ENCODE measurements around the gene MAN1C1.

Gene MAN1C1

GRCh38 chr1:25809929-25810328 lies 193.3 kb downstream of the MAN1C1 start:
- Histone ChIP-seq H3K79me2 (no peaks in the 10 kb centered on the region), H3K36me3 (ENCODE audit: control insufficient read depth, insufficient read depth, low read length) (no peaks in the 10 kb centered on the region)

GRCh38 chr1:25810341-25811299 lies 194.0 kb downstream of the MAN1C1 start:
- Histone ChIP-seq H3K4me3 (ENCODE audit: low read depth, low read length) (no peak overlapping the region), H2AFZ (no peak overlapping the region), H3K27me3 (ENCODE audit: control insufficient read depth, insufficient read depth, low read length) (no peaks in the 10 kb centered on the region), H3K9me3 (ENCODE audit: control insufficient read depth, low read length) (no peaks in the 10 kb centered on the region), H3K4me1 (no peaks in the 10 kb centered on the region), H3K4me2 (ENCODE audit: low read length) (no peak overlapping the region), H3K27ac (no peak overlapping the region), H3K79me2 (no peaks in the 10 kb centered on the region), H3K36me3 (ENCODE audit: control insufficient read depth, insufficient read depth, low read length) (no peaks in the 10 kb centered on the region), H3K9ac (no peak overlapping the region)
- TF ChIP-seq, protein P1, sequence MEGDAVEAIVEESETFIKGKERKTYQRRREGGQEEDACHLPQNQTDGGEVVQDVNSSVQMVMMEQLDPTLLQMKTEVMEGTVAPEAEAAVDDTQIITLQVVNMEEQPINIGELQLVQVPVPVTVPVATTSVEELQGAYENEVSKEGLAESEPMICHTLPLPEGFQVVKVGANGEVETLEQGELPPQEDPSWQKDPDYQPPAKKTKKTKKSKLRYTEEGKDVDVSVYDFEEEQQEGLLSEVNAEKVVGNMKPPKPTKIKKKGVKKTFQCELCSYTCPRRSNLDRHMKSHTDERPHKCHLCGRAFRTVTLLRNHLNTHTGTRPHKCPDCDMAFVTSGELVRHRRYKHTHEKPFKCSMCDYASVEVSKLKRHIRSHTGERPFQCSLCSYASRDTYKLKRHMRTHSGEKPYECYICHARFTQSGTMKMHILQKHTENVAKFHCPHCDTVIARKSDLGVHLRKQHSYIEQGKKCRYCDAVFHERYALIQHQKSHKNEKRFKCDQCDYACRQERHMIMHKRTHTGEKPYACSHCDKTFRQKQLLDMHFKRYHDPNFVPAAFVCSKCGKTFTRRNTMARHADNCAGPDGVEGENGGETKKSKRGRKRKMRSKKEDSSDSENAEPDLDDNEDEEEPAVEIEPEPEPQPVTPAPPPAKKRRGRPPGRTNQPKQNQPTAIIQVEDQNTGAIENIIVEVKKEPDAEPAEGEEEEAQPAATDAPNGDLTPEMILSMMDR (IDR thresholded peaks at IDR 0.05) = peak; percentile 77

More at GRCh38 chr1:25809929-25810328, 193.3 kb downstream of the MAN1C1 start:
- H2AFZ ChIP-seq = no peak overlapping the region
- H3K27ac ChIP-seq = no peak overlapping the region
- H3K9ac ChIP-seq = no peak overlapping the region
- no peaks in the 10 kb centered on the region for H3K9me3 ChIP-seq (ENCODE audit: control insufficient read depth, low read length)
- H3K27me3 ChIP-seq (ENCODE audit: control insufficient read depth, insufficient read depth, low read length) = no peaks in the 10 kb centered on the region
- H3K4me2 ChIP-seq (ENCODE audit: low read length) = no peak overlapping the region
- no peak overlapping the region for H3K4me3 ChIP-seq (ENCODE audit: low read depth, low read length)
- TF ChIP-seq, protein P1 (IDR thresholded peaks at IDR 0.05) = no peak
- H3K4me1 ChIP-seq = no peaks in the 10 kb centered on the region

DNA sequence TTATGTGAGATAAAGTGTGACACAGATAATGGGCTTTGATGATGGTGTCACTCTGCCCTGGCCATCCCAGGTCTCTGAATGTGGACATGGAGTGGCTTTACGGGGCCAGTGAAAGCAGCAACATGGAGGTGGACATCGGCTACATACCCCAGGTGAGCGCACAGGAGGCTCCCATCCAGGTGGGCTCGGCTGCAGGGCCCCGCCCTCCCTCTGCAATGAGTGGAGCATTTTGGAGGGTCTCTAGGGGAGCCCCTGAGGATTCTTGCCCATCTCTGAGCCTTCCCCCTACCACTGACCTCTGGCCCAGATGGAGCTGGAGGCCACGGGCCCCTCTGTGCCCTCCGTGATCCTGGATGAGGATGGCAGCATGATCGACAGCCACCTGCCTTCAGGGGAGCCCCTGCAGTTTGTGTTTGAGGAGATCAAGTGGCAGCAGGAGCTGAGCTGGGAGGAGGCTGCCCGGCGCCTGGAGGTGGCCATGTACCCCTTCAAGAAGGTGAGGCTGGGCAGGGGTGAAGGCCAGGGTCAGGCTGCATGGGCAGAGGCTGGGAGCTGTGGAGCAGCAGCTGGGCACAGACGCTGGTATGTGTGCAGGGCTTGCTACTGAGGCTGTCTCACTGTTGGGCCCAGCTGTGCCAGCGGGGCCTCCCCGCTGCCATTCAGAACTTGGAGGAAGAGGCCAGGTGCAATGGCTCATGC lies 194.9 kb downstream of the MAN1C1 start:
- Histone ChIP-seq H3K79me2 (no peaks in the 10 kb centered on the region), H3K27ac (no peak overlapping the region), H3K36me3 (ENCODE audit: control insufficient read depth, insufficient read depth, low read length) (no peaks in the 10 kb centered on the region), H3K9me3 (ENCODE audit: control insufficient read depth, low read length) (no peaks in the 10 kb centered on the region), H3K4me3 (ENCODE audit: low read depth, low read length) (no peak overlapping the region), H3K4me1 (no peaks in the 10 kb centered on the region), H2AFZ (no peak overlapping the region), H3K27me3 (ENCODE audit: control insufficient read depth, insufficient read depth, low read length) (no peaks in the 10 kb centered on the region), H3K4me2 (ENCODE audit: low read length) (no peak overlapping the region), H3K9ac (no peak overlapping the region)
- TF ChIP-seq, protein P1 (IDR thresholded peaks at IDR 0.05) = no peak

DNA sequence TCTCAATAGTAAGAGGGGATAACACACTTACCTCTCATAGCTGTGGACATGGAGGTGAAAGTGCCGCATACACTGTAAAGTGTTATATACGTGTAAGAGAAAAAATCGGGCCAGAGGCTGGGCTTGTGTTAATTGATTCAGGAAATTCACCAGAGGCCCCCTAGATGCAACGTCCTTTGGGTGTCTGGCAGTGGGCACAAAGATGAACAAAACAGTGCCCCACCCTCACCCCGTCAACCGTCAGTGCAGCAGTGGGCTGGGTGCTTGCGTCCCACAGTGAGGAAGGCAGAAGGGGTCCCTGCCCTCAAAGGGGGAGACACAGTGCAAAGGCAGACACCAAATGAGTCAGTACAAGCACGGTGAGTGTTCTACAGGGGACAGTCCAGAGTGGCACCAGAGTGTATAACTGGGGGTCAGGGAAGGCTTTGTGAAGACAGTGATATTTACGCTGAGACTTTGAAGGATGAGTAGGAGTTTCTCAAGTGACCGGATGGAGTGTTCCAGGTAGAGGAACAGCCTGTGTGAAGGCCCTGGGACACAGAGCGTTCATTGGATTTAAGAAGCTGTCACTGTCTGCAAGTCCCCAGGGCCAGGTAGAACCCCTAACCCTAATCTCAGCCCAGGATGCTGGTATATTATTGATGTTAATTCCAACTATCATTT lies 196.6 kb downstream of the MAN1C1 start:
- TF ChIP-seq, protein P1 (IDR thresholded peaks at IDR 0.05) = no peak
- H3K79me2 ChIP-seq = no peaks in the 10 kb centered on the region
- H3K27ac ChIP-seq = no peak overlapping the region
- H3K9me3 ChIP-seq (ENCODE audit: control insufficient read depth, low read length) = no peaks in the 10 kb centered on the region
- H2AFZ ChIP-seq = no peak overlapping the region
- no peak overlapping the region for H3K4me2 ChIP-seq (ENCODE audit: low read length)
- H3K36me3 ChIP-seq (ENCODE audit: control insufficient read depth, insufficient read depth, low read length) = no peaks in the 10 kb centered on the region
- H3K9ac ChIP-seq = no peak overlapping the region
- H3K27me3 ChIP-seq (ENCODE audit: control insufficient read depth, insufficient read depth, low read length) = no peaks in the 10 kb centered on the region
- H3K4me3 ChIP-seq (ENCODE audit: low read depth, low read length) = no peak overlapping the region
- no peaks in the 10 kb centered on the region for H3K4me1 ChIP-seq

Measured in parathyroid adenoma (tissue), 2 donors.